Vein endothelial cell (primary cell): Measurements from ENCODE around the gene CLDN7. TPM values are rescaled to one million over a fixed set of nuclear protein-coding genes. Genes with fewer than 3 reads are reported as not detected.

Experiments used
- small RNA-seq: library from RNA; depleted of rRNA; stranded (forward); fragments of <200 nt; gene quantifications from one replicate; pipeline ENCODE3, GENCODE V24; 2012
- total RNA-seq: library from RNA; depleted of rRNA; stranded (reverse); fragments of >200 nt; gene quantifications from 2 replicates; pipeline ENCODE4 v1.2.3, GENCODE V29; 2012

The CLDN7 gene, protein sequence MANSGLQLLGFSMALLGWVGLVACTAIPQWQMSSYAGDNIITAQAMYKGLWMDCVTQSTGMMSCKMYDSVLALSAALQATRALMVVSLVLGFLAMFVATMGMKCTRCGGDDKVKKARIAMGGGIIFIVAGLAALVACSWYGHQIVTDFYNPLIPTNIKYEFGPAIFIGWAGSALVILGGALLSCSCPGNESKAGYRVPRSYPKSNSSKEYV
- total RNA-seq, result 10.8 and 13.4 TPM in 2 replicates

GRCh38 chr17:7262192-7262934, at the start of gene CLDN7:
TSS of gene CLDN7 (minus strand) at chr17:7262478. CDS start at chr17:7262043, 435 bp downstream.

DNA sequence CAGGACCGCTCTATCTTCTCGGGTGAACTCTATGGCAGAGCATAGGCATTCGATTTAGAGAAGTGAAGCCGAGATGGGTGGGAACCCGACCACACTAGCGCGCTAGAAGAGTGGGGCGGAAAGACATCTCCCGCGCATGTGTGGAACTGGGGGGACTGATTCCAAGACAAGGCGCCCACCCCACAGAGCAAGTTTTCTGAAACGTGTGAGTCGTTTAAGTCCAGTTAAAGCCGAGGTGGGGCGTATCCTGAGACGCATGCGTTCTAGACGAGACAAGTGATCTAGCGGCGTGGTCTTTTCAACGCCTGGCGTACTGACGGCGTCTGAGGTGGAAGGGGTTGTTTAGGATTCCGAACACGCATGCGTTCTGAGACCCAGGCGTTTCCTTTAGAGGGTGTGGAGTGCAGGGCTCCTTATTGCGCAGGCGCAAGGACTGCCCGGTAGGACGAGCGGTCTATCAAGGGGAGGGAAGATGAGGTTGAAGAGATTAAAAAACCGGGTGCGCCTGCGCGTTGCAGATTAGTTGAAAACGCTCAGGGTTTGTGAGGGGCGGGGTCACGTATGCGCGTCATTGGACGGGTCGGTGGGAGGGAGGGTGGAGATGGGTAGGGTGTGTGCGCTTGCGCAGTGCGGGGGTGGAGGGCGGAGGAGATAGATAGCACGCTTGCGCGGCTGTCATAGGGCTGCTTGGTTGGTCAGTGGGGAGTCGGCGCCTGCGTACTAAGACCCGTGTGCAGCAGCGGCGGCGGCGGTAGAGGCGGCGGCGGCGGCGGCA, 44.8 kb upstream of the CLDN7 start, which contains the start of gene EIF5A:
EIF5A (plus strand) TSS at position 718 of the 775 bp plus-strand sequence. CDS start 2,008 bp downstream, outside the sequence.

GRCh38 chr17:7294614-7295153, 32.4 kb upstream of the CLDN7 start, which contains the start of gene YBX2:
TSS of gene YBX2 (minus strand) at chr17:7294639. CDS start at chr17:7294500, 139 bp downstream.

GRCh38 chr17:7281074-7281952, 19.0 kb upstream of the CLDN7 start, which contains the start of gene SLC2A4:
TSS of gene SLC2A4 (plus strand) at chr17:7281718. CDS start at chr17:7281935, 217 bp downstream.

DNA sequence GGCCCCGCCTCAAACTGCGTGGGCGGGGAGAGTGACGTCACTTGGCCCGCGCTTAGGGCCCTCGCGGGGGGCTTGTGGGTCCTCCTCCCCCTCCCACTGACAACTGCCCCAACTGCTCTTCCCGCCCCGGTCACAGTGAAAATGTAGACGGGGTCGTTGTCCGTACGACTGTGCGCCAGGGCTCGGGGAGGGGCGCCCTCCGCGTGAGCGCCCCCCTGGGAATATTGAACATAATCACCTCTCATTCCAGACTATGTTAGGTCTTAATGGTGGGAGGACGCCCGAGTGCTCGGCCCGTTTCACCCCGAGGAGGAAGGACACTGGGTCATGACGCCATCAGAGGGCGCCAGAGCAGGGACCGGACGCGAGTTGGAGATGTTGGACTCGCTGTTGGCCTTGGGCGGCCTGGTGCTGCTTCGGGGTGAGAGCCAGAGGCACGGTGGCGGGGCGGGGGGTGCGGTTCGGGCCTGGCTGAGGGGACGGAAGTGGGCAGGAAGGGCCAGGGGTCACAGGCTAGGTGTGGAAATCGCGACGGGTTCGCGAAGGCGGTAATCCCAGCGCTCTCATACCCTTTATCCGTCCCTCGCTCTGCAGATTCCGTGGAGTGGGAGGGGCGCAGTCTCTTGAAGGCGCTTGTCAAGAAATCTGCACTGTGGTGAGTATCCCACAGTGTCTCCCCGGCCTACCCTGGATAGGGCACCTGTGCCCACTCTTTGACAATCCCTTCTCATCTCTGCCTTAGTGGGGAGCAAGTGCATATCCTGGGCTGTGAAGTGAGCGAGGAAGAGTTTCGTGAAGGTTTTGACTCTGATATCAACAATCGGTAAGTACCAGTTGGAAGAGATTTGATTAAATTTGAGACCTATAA, 9.9 kb downstream of the CLDN7 start, which contains the start of gene ELP5:
ELP5 (plus strand) TSS at position 40 of the 868 bp plus-strand sequence; CDS start at position 376, 336 bp downstream.

DNA sequence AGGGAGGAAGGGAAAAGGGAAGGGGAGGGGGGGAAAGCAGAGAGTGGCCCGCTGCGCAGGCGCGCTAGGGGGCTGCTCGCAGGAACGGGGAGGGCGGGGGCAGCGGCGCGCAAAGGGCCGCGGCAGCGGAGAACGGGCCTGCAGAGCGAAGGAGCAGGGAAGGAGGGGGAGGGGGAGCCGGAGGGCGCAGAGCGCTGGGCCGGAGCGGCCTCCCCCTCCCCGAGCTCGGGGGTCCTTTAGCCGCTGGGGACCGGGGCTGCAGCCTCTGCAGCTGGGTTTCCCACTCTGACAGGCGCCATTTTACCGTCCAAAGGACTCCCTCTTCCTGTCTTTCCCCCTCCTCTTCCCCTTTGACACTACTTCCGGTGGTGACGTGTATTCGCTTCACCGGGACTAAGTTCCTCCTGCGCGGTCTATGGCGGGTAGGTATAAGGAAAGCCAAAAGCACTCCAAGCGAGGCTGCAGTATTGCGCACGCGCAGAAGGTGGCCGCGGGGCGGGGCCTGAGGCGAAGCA, 10.6 kb downstream of the CLDN7 start, which contains the start of gene CTDNEP1:
CTDNEP1 (minus strand) TSS at position 74 of the 515 bp plus-strand sequence. CDS start 438 bp downstream, outside the sequence.

DNA sequence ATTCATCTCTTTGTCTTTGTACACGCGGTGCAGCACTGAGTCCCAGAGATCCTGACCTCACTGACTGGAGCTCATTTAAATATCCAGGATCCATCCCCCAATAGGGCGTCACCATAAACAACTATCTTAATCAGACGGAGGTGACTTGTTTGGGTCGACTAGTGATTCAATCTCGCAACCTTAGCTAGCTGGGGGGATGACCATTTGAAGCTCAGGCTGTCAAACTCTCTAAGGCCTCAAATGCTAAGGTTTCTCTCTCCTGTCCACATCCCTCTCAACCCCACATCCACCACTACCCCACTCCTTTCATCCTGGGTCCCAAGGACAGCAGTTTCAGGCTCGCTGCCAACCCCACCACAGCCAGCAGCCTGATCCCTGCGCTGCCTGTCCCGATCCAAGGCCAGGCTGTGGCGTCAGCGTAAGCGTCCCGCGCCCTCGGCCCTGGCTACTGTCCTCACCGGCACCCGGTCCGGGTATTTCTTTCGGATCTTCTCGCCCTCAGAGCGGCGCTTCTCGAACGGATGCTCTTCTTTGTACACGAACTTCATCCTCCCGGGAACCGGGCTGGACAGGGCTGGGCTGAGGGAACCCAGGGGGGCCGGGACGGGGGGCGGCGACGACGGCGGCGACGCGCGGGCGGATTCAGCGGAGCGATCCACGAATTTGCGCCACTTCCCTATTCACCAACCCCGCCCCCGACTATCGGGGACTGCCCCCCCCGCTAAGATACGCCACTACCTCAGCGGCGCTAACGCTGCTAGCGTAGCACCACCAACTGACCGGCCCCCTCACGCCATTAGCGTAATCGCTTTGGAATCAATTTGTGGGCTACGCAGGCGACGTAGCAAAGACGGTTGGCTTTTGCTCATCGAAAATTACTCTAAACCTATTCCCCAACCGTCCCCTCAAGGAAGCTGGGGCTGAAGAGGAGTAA, 20.2 kb downstream of the CLDN7 start, which contains the start of gene GABARAP:
GABARAP (minus strand) TSS at position 667 of the 934 bp plus-strand sequence; CDS start at position 548, 119 bp downstream.

GRCh38 chr17:7239091-7240027, 22.9 kb downstream of the CLDN7 start, which contains the start of gene PHF23:
TSS of gene PHF23 (minus strand) at chr17:7239457. CDS start at chr17:7239279, 178 bp downstream.

DNA sequence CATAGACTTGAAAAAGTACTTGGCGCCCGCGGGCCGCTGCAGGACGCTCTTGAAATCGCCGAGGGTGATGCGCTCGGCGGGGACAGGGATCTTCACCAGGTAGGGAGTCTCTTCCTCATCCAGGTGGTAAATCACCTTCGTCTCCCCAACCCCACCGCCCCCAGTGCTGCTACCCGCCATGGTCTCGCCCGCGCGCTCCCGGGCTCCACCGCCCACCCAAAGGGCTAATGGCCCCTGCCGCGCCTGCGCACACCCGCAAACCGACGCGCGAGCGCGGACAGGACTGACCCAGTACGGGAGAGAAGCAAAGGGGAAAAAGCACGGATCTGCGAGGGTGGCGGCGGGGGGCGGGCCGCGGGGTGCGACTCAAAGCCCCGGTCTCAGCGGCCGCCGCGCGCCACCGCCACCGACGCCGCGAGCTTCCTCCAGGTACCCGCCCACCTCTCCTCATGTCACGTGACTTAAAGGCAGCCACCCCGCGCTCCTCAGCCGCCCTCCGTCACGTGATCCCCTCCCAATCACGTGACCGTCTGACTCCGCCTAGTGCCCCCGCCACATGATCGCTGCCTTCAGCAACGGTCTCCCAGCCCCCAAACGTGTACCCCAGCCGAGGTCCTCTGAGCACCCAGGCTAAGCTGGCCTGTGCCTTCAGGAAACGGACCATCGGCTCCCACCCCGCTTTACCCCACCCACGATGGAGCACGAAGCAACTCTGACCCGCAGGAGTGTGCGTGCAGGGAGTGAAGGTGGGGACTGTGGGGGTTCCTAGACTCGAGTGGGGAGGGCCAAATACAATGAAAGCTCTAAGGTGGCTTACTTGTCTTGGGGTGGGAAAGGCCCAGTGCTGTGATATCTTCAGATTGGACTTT, 28.0 kb downstream of the CLDN7 start, which contains the start of gene DVL2:
DVL2 (minus strand) TSS at position 435 of the 869 bp plus-strand sequence; CDS start at position 180, 255 bp downstream.

DNA sequence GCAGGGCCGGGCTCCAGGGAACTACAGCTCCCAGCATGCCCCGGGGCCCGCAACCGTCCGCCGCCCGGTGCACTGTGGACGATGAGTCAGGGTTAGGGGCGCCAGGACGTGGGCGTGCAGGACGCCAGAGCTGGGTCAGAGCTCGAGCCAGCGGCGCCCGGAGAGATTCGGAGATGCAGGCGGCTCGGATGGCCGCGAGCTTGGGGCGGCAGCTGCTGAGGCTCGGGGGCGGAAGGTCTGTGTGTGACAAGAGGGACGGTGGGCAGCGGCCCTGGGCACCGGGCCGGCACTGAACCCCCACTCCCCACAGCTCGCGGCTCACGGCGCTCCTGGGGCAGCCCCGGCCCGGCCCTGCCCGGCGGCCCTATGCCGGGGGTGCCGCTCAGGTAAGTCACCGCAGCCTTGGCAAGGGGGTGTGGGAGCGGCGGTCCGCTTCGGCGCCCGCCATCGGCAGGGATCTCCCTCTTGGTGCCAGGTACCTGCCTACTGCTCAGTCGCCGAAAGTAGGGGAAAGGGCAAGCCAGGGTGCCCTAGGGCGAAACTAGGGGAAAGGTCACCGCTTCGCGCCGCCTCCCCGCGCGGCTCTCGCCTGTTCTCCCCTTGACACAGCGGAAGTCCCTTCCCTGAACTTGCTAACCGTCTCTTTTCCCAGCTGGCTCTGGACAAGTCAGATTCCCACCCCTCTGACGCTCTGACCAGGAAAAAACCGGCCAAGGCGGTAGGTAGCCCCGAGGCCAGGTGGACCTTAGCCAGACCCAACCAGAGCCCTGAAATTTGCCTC, 42.3 kb downstream of the CLDN7 start, which contains the start of the genes ACADVL and DLG4:
ACADVL (plus strand) TSS at position 127 of the 781 bp plus-strand sequence; CDS start at position 174, 47 bp downstream.
DLG4 (minus strand) TSS at position 25 of the 781 bp plus-strand sequence.

Small RNA genes within 50 kb of the gene (small RNA-seq; reads per million reads assigned to genes)
- gene MIR324, result 127 reads per million, percentile 99 among the genes with 10 or more reads in this experiment
- not detected for gene RF00019

Other genes starting within 250 kb of the CLDN7 start
- 52.9 and 85.6 TPM in 2 replicates for gene RNASEK, start 249.9 kb downstream of the CLDN7 start, total RNA-seq
- gene BCL6B, start 239.4 kb downstream of the CLDN7 start, total RNA-seq, result 171 and 175 TPM in 2 replicates
- 2.0 TPM in 2 replicates for gene SLC16A13, start 226.5 kb downstream of the CLDN7 start, total RNA-seq
- gene SLC16A11, start 218.4 kb downstream of the CLDN7 start, total RNA-seq, result 0.48 and 0.98 TPM in 2 replicates
- gene CLEC10A, start 182.2 kb downstream of the CLDN7 start, total RNA-seq, result 0.19 TPM in 1 of 2 replicates, not detected in the other
- gene ASGR2, start 147.7 kb downstream of the CLDN7 start, total RNA-seq, result not detected in 2 replicates
- gene ASGR1, start 83.1 kb downstream of the CLDN7 start, total RNA-seq, result 10.3 and 10.8 TPM in 2 replicates
- gene DLG4, start 42.6 kb downstream of the CLDN7 start, total RNA-seq, result 10.7 and 23.5 TPM in 2 replicates
- gene ACADVL, start 42.5 kb downstream of the CLDN7 start, total RNA-seq, result 200 and 286 TPM in 2 replicates
- gene DVL2, start 28.0 kb downstream of the CLDN7 start, total RNA-seq, result 54.3 and 57.8 TPM in 2 replicates
- gene PHF23, start 23.0 kb downstream of the CLDN7 start, total RNA-seq, result 57.2 and 58.5 TPM in 2 replicates
- 229 and 455 TPM in 2 replicates for gene GABARAP, start 20.0 kb downstream of the CLDN7 start, total RNA-seq
- 38.5 and 48.3 TPM in 2 replicates for gene CTDNEP1, start 10.7 kb downstream of the CLDN7 start, total RNA-seq
- gene ELP5, start 10.3 kb downstream of the CLDN7 start, total RNA-seq, result 36.9 and 42.9 TPM in 2 replicates
- 0.10 and 0.33 TPM in 2 replicates for gene SLC2A4, start 19.2 kb upstream of the CLDN7 start, total RNA-seq
- gene YBX2, start 32.2 kb upstream of the CLDN7 start, total RNA-seq, result 2.3 TPM in 1 of 2 replicates, not detected in the other
- 949 and 999 TPM in 2 replicates for gene EIF5A, start 45.1 kb upstream of the CLDN7 start, total RNA-seq
- gene GPS2, start 52.9 kb upstream of the CLDN7 start, total RNA-seq, result 43.1 and 48.1 TPM in 2 replicates
- 17.0 and 21.3 TPM in 2 replicates for gene NEURL4, start 66.9 kb upstream of the CLDN7 start, total RNA-seq
- not detected in 2 replicates for gene ACAP1, start 74.1 kb upstream of the CLDN7 start, total RNA-seq
- gene KCTD11, start 89.7 kb upstream of the CLDN7 start, total RNA-seq, result 2.6 and 3.6 TPM in 2 replicates
- not detected in 2 replicates for gene TMEM95, start 92.7 kb upstream of the CLDN7 start, total RNA-seq
- 0.38 and 0.65 TPM in 2 replicates for gene TNK1, start 118.6 kb upstream of the CLDN7 start, total RNA-seq
- 27.0 and 36.3 TPM in 2 replicates for gene PLSCR3, start 132.0 kb upstream of the CLDN7 start, total RNA-seq
- 41.6 and 153 TPM in 2 replicates for gene TMEM256, start 141.6 kb upstream of the CLDN7 start, total RNA-seq
- gene NLGN2, start 145.4 kb upstream of the CLDN7 start, total RNA-seq, result 4.6 and 5.2 TPM in 2 replicates
- gene SPEM1, start 157.8 kb upstream of the CLDN7 start, total RNA-seq, result not detected in 2 replicates
- gene SPEM2, start 163.1 kb upstream of the CLDN7 start, total RNA-seq, result not detected in 2 replicates
- gene SPEM3, start 166.4 kb upstream of the CLDN7 start, total RNA-seq, result not detected in 2 replicates
- gene TMEM102, start 173.0 kb upstream of the CLDN7 start, total RNA-seq, result 13.1 and 13.6 TPM in 2 replicates
- gene FGF11, start 177.0 kb upstream of the CLDN7 start, total RNA-seq, result 0.38 and 0.65 TPM in 2 replicates
- gene CHRNB1, start 182.6 kb upstream of the CLDN7 start, total RNA-seq, result 5.5 and 5.9 TPM in 2 replicates
- 26.4 and 32.3 TPM in 2 replicates for gene ZBTB4, start 217.2 kb upstream of the CLDN7 start, total RNA-seq
- not detected in 2 replicates for gene SLC35G6, start 219.0 kb upstream of the CLDN7 start, total RNA-seq
- 128 and 163 TPM in 2 replicates for gene POLR2A, start 221.9 kb upstream of the CLDN7 start, total RNA-seq